ENCODE measurements around the gene ROBO3. TPM values are rescaled to one million over a fixed set of nuclear protein-coding genes. Genes with fewer than 3 reads are reported as not detected.

ROBO3 gene
- total RNA-seq, 1 donor from 2014 or later: 27.4 TPM

DNA sequence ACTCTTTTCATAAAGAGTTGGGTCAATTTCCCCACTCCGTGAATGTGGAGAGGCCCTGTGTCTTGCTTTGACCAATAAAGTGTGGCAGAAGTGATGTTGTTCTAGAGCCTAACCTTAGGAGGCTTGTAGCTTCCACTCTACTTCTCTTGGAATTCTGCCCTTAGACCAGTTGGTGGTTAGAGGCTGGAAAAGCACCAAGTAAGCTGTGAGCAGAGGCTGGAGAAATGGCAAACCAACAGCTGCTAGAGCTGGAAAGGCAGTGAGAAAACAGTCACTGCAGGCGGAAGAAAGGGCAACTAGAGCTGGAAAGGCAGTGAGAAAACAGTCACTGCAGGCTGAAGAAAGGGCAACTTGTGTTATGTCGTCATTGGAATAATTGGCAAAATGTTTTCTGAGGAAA, 35.2 kb upstream of the ROBO3 start:
- Mint-ChIP-seq H3K9me3 (no peaks in the 10 kb centered on the region), H3K27ac (no peak overlapping the region), H3K4me3 (no peak overlapping the region), H3K36me3 (no peaks in the 10 kb centered on the region), H3K27me3 (peaks cover 38% of the 10 kb centered on the region), H3K4me1 (ENCODE audit: unreplicated experiment) (no peaks in the 10 kb centered on the region)
- no peak for DNase-seq (ENCODE audit: extremely low spot score, unreplicated experiment)
- TF ChIP-seq, protein P1, sequence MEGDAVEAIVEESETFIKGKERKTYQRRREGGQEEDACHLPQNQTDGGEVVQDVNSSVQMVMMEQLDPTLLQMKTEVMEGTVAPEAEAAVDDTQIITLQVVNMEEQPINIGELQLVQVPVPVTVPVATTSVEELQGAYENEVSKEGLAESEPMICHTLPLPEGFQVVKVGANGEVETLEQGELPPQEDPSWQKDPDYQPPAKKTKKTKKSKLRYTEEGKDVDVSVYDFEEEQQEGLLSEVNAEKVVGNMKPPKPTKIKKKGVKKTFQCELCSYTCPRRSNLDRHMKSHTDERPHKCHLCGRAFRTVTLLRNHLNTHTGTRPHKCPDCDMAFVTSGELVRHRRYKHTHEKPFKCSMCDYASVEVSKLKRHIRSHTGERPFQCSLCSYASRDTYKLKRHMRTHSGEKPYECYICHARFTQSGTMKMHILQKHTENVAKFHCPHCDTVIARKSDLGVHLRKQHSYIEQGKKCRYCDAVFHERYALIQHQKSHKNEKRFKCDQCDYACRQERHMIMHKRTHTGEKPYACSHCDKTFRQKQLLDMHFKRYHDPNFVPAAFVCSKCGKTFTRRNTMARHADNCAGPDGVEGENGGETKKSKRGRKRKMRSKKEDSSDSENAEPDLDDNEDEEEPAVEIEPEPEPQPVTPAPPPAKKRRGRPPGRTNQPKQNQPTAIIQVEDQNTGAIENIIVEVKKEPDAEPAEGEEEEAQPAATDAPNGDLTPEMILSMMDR (conservative IDR thresholded peaks at IDR 0.05): no peak

DNA sequence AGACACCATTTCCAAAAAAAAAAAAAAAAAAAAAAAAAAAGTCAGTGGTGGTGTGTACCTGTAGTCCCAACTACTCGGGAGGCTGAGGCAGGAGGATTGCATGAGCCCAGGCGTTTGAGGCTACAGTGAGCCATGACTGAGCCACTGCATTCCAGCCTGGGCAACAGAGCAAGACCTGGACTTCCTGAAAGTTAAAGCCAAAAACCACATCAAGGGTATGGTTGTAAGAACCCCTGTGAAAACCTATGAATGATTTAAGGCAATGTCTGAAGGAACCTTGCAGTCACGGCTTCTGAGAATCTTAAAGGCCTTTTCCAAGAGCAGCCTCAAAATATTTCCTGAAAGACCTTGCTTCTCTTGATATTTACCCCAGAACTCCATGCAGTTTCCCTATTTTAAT, 34.5 kb upstream of the ROBO3 start:
- no peak overlapping the region for H3K27ac Mint-ChIP-seq

DNA sequence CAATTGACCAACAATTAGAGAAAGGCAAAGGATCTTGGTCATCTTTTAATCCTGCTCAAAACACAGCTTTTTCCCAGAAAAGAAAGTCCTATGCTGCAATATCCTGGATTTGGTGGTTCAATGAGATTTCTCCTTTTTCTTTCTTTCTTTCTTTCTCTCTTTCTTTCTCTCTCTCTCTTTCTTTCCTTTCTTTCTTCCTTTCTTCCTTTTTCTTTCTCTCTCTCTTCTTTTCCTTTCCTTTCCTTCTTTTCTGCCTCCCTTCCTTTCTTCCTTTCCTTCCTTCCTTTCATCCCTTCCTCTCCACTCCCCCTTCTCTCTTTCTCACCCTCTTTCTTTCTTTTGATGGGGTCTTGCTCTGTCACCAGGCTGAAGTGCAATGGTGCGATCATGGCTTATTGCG, 33.3 kb upstream of the ROBO3 start:
- Mint-ChIP-seq H3K36me3 (no peaks in the 10 kb centered on the region), H3K9me3 (no peaks in the 10 kb centered on the region), H3K4me1 (ENCODE audit: unreplicated experiment) (peaks cover under 1% of the 10 kb centered on the region), H3K27ac (no peak overlapping the region), H3K4me3 (no peak overlapping the region), H3K27me3 (peaks cover 38% of the 10 kb centered on the region)
- TF ChIP-seq, protein P1 (conservative IDR thresholded peaks at IDR 0.05): no peak
- no peak for DNase-seq (ENCODE audit: extremely low spot score, unreplicated experiment)

More for the DNA sequence above, 34.5 kb upstream of the ROBO3 start:
- H3K9me3 Mint-ChIP-seq: no peaks in the 10 kb centered on the region
- no peaks in the 10 kb centered on the region for H3K4me1 Mint-ChIP-seq (ENCODE audit: unreplicated experiment)
- H3K4me3 Mint-ChIP-seq: no peak overlapping the region
- no peak for DNase-seq (ENCODE audit: extremely low spot score, unreplicated experiment)
- H3K27me3 Mint-ChIP-seq: peaks cover 41% of the 10 kb centered on the region
- no peaks in the 10 kb centered on the region for H3K36me3 Mint-ChIP-seq
- TF ChIP-seq, protein P1 (conservative IDR thresholded peaks at IDR 0.05): no peak

DNA sequence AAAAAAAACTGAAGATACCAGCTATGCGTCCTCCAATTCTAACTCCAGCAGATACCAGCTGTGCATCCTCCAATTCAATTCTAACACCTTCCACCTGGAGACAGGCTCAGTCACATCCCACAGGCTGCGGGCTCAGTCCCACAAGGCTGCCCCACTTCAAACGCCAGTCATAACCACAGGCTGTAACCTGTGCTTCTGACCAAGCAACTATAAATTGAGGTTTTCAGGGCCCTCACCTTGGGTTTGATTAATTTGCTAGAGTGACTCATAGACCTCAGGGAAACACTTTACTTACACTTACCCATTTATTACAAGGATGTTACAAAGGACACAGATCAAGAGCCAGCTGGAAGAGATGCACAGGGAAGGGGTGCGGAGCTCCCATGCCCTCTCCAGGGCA, 32.7 kb upstream of the ROBO3 start:
- no peak for DNase-seq (ENCODE audit: extremely low spot score, unreplicated experiment)
- Mint-ChIP-seq H3K9me3 (no peaks in the 10 kb centered on the region), H3K36me3 (no peaks in the 10 kb centered on the region), H3K4me1 (ENCODE audit: unreplicated experiment) (peaks cover 6% of the 10 kb centered on the region), H3K27ac (no peak overlapping the region), H3K27me3 (peaks cover 40% of the 10 kb centered on the region), H3K4me3 (no peak overlapping the region)
- TF ChIP-seq, protein P1 (conservative IDR thresholded peaks at IDR 0.05): no peak

DNA sequence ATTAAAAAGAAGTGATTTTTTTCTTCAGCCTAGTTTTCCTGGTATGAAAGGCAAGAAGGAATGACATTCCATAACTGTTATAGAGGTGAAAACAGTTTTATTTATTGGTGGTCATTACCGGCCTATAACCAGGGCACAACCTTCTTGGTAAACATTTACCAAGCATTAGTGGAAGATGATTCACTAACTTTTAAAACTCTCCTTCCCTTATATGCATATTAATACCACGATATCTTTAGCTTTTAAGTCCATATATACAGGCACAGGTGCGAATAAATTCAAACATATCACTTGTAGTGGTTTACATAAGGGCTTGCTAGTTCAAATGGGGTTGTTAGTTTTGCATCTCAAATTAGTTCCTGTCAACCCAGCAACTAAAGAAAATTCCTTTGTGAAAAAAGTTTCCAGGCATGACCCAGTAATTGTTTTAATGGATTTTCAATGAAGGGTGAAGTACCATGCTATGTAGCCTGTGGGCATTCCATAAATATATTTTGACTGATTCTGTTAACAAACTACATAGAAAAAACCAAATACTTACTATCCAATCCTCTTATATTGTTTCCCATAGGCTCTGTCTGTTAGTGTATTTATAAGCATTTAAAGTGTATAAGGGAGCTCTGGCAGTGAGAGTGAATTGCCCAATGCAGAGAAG, 30.6 kb upstream of the ROBO3 start:
- DNase-seq (ENCODE audit: extremely low spot score, unreplicated experiment): no peak
- TF ChIP-seq, protein P1 (conservative IDR thresholded peaks at IDR 0.05): no peak
- Mint-ChIP-seq H3K4me1 (ENCODE audit: unreplicated experiment) (peaks cover 16% of the 10 kb centered on the region), H3K4me3 (no peak overlapping the region), H3K27me3 (peaks cover 50% of the 10 kb centered on the region), H3K36me3 (no peaks in the 10 kb centered on the region), H3K27ac (no peak overlapping the region), H3K9me3 (no peaks in the 10 kb centered on the region)

Data from type B pancreatic cell (in vitro differentiated cells).